ENCODE measurements around the gene SS18L1. TPM values are rescaled to one million over a fixed set of nuclear protein-coding genes. Genes with fewer than 3 reads are reported as not detected.

SS18L1 gene
- total RNA-seq, 2 experiments from 2014 or later = 17.0 to 17.7 TPM

DNA sequence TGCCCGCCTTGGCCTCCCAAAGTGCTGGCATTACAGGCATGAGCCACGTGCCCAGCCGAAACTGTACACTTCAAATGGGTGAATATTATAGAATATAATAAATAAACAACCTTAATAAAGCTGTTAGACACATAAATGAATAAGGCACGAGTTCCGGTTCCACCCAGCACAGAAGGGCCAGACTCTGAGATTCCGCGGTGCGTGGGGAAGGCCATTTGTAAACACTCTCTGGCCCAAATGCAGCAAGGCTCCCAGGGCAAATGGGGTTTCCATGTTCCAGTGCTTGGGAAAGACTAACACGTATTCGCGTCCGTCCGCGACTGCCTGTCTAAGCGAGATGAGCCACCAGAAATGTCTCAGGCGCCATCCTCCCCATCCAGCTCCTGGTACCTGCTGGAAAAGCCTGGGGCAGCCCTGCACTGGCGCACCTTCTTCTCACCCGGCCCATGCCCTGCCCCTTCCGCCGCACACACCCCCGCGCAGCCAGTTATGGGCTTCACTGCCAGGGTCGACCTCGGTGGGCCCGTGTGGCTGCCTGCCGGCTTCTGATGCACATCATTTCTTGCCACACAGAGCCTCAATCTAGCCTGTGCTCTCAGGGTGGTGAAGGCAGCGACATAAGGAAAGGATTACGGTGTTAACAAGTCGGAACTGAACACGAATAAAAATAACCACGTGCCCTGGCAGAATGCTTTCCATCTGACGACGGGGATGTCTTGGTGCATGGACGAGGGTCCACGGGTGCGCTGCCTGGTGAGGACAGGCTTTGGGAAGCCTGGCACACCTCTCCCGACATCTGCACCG is 26.8 kb upstream of the SS18L1 start:
- intact Hi-C loops (cut with micrococcal nuclease; ENCODE audit: unreplicated experiment) = no loop called here
- H3K4me2 ChIP-seq (ENCODE audit: low read length) = no peak overlapping the region
- ChIA-PET CTCF (ENCODE audit: unreplicated experiment) (no interaction called here), POLR2A (no interaction called here)
- H4K20me1 ChIP-seq (ENCODE audit: insufficient read depth, low read length) = no peaks in the 10 kb centered on the region
- TF ChIP-seq, protein P1, sequence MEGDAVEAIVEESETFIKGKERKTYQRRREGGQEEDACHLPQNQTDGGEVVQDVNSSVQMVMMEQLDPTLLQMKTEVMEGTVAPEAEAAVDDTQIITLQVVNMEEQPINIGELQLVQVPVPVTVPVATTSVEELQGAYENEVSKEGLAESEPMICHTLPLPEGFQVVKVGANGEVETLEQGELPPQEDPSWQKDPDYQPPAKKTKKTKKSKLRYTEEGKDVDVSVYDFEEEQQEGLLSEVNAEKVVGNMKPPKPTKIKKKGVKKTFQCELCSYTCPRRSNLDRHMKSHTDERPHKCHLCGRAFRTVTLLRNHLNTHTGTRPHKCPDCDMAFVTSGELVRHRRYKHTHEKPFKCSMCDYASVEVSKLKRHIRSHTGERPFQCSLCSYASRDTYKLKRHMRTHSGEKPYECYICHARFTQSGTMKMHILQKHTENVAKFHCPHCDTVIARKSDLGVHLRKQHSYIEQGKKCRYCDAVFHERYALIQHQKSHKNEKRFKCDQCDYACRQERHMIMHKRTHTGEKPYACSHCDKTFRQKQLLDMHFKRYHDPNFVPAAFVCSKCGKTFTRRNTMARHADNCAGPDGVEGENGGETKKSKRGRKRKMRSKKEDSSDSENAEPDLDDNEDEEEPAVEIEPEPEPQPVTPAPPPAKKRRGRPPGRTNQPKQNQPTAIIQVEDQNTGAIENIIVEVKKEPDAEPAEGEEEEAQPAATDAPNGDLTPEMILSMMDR (conservative IDR thresholded peaks at IDR 0.05; ENCODE audit: low read length) = no peak
- no peak for TF ChIP-seq EZH2phosphoT487 (IDR thresholded peaks at IDR 0.05; ENCODE audit: borderline replicate concordance, low read depth, low read length)
- H3K9me3 ChIP-seq (ENCODE audit: low read length) = no peaks in the 10 kb centered on the region
- no peaks in the 10 kb centered on the region for H3K9me2 ChIP-seq (ENCODE audit: insufficient read depth, low read length)
- H3K27ac ChIP-seq (ENCODE audit: low read depth, low read length, poor library complexity, severe bottlenecking) = no peak overlapping the region
- H3K4me3 ChIP-seq (ENCODE audit: low read depth, low read length, poor library complexity, severe bottlenecking) = no peak overlapping the region
- H3K79me2 ChIP-seq (ENCODE audit: insufficient read depth, low read depth, low read length) = no peaks in the 10 kb centered on the region
- BruUV-seq (replicated peaks) = no TSS peak
- H3K4me1 ChIP-seq (ENCODE audit: insufficient read depth, low read length, poor library complexity, severe bottlenecking) = peaks cover 27% of the 10 kb centered on the region
- H2AFZ ChIP-seq (ENCODE audit: low read length) = no peak overlapping the region
- no peaks in the 10 kb centered on the region for H3K36me3 ChIP-seq (ENCODE audit: insufficient read depth, low read length)
- no peak for DNase-seq (ENCODE audit: low spot score)

DNA sequence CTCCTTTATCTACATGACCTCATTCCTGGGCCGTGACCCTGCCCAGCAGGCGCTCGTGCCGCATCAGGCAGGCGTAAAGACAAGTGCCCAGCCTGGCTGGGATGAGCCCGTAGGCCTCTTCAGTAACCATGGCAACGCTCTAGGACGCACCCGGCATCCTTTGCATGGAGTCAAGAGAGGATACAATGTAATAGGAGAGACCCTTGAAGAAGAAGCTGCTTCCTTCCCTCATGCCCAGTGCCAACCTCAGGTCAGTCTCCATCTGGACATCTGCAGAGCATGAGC is 26.3 kb upstream of the SS18L1 start:
- no peak overlapping the region for H3K4me3 ChIP-seq (ENCODE audit: low read depth, low read length, poor library complexity, severe bottlenecking)
- peaks cover 27% of the 10 kb centered on the region for H3K4me1 ChIP-seq (ENCODE audit: insufficient read depth, low read length, poor library complexity, severe bottlenecking)
- H3K79me2 ChIP-seq (ENCODE audit: insufficient read depth, low read depth, low read length) = no peaks in the 10 kb centered on the region
- H3K27ac ChIP-seq (ENCODE audit: low read depth, low read length, poor library complexity, severe bottlenecking) = no peak overlapping the region
- TF ChIP-seq EZH2phosphoT487 (IDR thresholded peaks at IDR 0.05; ENCODE audit: borderline replicate concordance, low read depth, low read length) = no peak
- TF ChIP-seq, protein P1 (conservative IDR thresholded peaks at IDR 0.05; ENCODE audit: low read length) = no peak
- H2AFZ ChIP-seq (ENCODE audit: low read length) = no peak overlapping the region
- H3K9me3 ChIP-seq (ENCODE audit: low read length) = no peaks in the 10 kb centered on the region
- intact Hi-C loops (cut with micrococcal nuclease; ENCODE audit: unreplicated experiment) = no loop called here
- no peak for DNase-seq (ENCODE audit: low spot score)
- ChIA-PET POLR2A (no interaction called here), CTCF (ENCODE audit: unreplicated experiment) (no interaction called here)
- H3K36me3 ChIP-seq (ENCODE audit: insufficient read depth, low read length) = no peaks in the 10 kb centered on the region
- H4K20me1 ChIP-seq (ENCODE audit: insufficient read depth, low read length) = no peaks in the 10 kb centered on the region
- no TSS peak for BruUV-seq (replicated peaks)
- no peak overlapping the region for H3K4me2 ChIP-seq (ENCODE audit: low read length)
- no peaks in the 10 kb centered on the region for H3K9me2 ChIP-seq (ENCODE audit: insufficient read depth, low read length)

- CTCF ChIA-PET (ENCODE audit: unreplicated experiment) = interaction anchor here (0.6 kb wide), 1 partner anchor 84 kb away, joined by 8 read pairs; no protein-coding TSS in a partner anchor
Measured at GRCh38 chr20:62117658-62118057, 25.9 kb upstream of the SS18L1 start.

More at GRCh38 chr20:62117658-62118057, 25.9 kb upstream of the SS18L1 start:
- Histone ChIP-seq H3K4me1 (ENCODE audit: insufficient read depth, low read length, poor library complexity, severe bottlenecking) (peaks cover 27% of the 10 kb centered on the region), H3K9me3 (ENCODE audit: low read length) (no peaks in the 10 kb centered on the region), H4K20me1 (ENCODE audit: insufficient read depth, low read length) (no peaks in the 10 kb centered on the region), H3K79me2 (ENCODE audit: insufficient read depth, low read depth, low read length) (no peaks in the 10 kb centered on the region), H2AFZ (ENCODE audit: low read length) (no peak overlapping the region), H3K9me2 (ENCODE audit: insufficient read depth, low read length) (no peaks in the 10 kb centered on the region), H3K4me3 (ENCODE audit: low read depth, low read length, poor library complexity, severe bottlenecking) (no peak overlapping the region), H3K36me3 (ENCODE audit: insufficient read depth, low read length) (no peaks in the 10 kb centered on the region), H3K4me2 (ENCODE audit: low read length) (no peak overlapping the region), H3K27ac (ENCODE audit: low read depth, low read length, poor library complexity, severe bottlenecking) (no peak overlapping the region)
- BruUV-seq (replicated peaks) = no TSS peak
- DNase-seq (ENCODE audit: low spot score) = peak; percentile 55
- POLR2A ChIA-PET = no interaction called here
- intact Hi-C loops (cut with micrococcal nuclease; ENCODE audit: unreplicated experiment) = no loop called here
- TF ChIP-seq EZH2phosphoT487 (IDR thresholded peaks at IDR 0.05; ENCODE audit: borderline replicate concordance, low read depth, low read length) = no peak
- TF ChIP-seq, protein P1 (conservative IDR thresholded peaks at IDR 0.05; ENCODE audit: low read length) = no peak

All from OCI-LY7 (cell line).